Kidney (tissue), 14 donors: ENCODE results near the gene ZMPSTE24. TPM values are rescaled to one million over a fixed set of nuclear protein-coding genes. Genes with fewer than 3 reads are reported as not detected.

ENCODE experiments used
- DNase-seq, 5 donors: peaks; one replicate each; pipeline ENCODE4 v3.0.0-alpha.2; 2013 to 2020
- FAIRE-seq: peaks from 2 replicates; lab custom pipeline; 2012; peaks lifted over from hg19 to GRCh38; lab: Jason Lieb, UNC
- H3K27ac ChIP-seq, 2 donors: one replicate each; pipeline ENCODE4 v1.7.0; 2013; ENCODE audit warnings: low read depth in 2 of 2, low read length in 2 of 2, inconsistent platforms in 1 of 2
- H3K27me3 ChIP-seq: one replicate; pipeline ENCODE4 v1.7.1; 2013; ENCODE audit warnings: low read length, inconsistent platforms; ENCODE audit not compliant: control insufficient read depth, insufficient read depth
- H3K36me3 ChIP-seq, 3 donors: one replicate each; pipeline versions ENCODE4 v1.7.0 to v1.7.1; 2013; ENCODE audit warnings: low read length in 3 of 3, control low read depth in 1 of 3, inconsistent platforms in 1 of 3; ENCODE audit not compliant: insufficient read depth in 3 of 3, control insufficient read depth in 2 of 3
- H3K4me1 ChIP-seq, 3 donors: one replicate each; pipeline versions ENCODE4 v1.7.0 to v1.7.1; 2013; ENCODE audit warnings: low read length in 3 of 3, inconsistent platforms in 1 of 3, low read depth in 1 of 3; ENCODE audit not compliant: control insufficient read depth in 2 of 3, insufficient read depth in 2 of 3
- H3K4me3 ChIP-seq, 3 donors: one replicate each; pipeline versions ENCODE4 v1.7.0 to v1.8.1; 2013; ENCODE audit warnings: low read length in 3 of 3, control low read depth in 1 of 3, inconsistent platforms in 1 of 3
- H3K9ac ChIP-seq, 3 donors: one replicate each; pipeline versions ENCODE4 v1.7.0 to v1.7.1; 2013; ENCODE audit warnings: low read length in 3 of 3, control low read depth in 1 of 3, inconsistent platforms in 1 of 3
- H3K9me3 ChIP-seq, 3 donors: one replicate each; pipeline versions ENCODE4 v1.7.0 to v1.7.1; 2013; ENCODE audit warnings: low read length in 3 of 3, control low read depth in 1 of 3, inconsistent platforms in 1 of 3; ENCODE audit not compliant: control insufficient read depth in 2 of 3, insufficient read depth in 1 of 3
- CTCF ChIP-seq: IDR thresholded peaks from 3 replicates; pipeline ENCODE4 v1.5.1; 2012; ENCODE audit warnings: mild to moderate bottlenecking, moderate library complexity, borderline replicate concordance; ENCODE audit not compliant: insufficient read depth; ENCODE audit errors: extremely low read depth
- intact Hi-C: fragments of 100-400 bp; cut with DNase I; formaldehyde crosslinking; loops from one replicate; pipeline ENCODE4 v1.11.1; 2022
- polyA plus RNA-seq: library from polyadenylated mRNA; stranded (reverse); fragments of 350-450 nt; fragmentation: Illumina TruSeq; extraction: RNeasy Lipid Tissue Mini Kit (QIAGEN cat#74804); gene quantifications from one replicate; pipeline ENCODE4 v1.2.3, GENCODE V29; 2014; ENCODE audit warnings: low read depth, low replicate concordance; ENCODE audit not compliant: insufficient read depth
- total RNA-seq: library from RNA; stranded (reverse); fragmentation: NEBNext Ultra II Directional; extraction: Animal tissue kit (Norgen Biotek cat#: 25700); gene quantifications from one replicate; pipeline ENCODE4 v1.2.1, GENCODE V29; 2021
- donor health status: control.
- donor health status: control.
- donor health status: control.
- donor health status: control.
- donor health status: control.
- donor health status: DM: yes; HTN: yes; CAD: no.
- donor health status: Normal renal cell carcinoma (clear cell type).

ZMPSTE24 gene
- total and polyA plus RNA-seq, 2 donors from 2014 or later = 31.2 to 42.6 TPM

- intact Hi-C loops = no loop called here
- FAIRE-seq = no peak
- no peak overlapping the region for H3K9ac ChIP-seq
These were observed 16.7 kb upstream of the ZMPSTE24 start for GRCh38 chr1:40241362-40241761.

GRCh38 chr1:40243351-40243750 lies 14.7 kb upstream of the ZMPSTE24 start:
- intact Hi-C loops = no loop called here
- no peak for TF ChIP-seq CTCF
- Histone ChIP-seq H3K4me1 (no peaks in the 10 kb centered on the region), H3K27me3 (no peaks in the 10 kb centered on the region), H3K9ac (no peak overlapping the region), H3K9me3 (no peaks in the 10 kb centered on the region), H3K36me3 (peaks cover 3 to 7% (median 6%) of the 10 kb centered on the region in 3 donors), H3K27ac (no peak overlapping the region), H3K4me3 (no peak overlapping the region)
- DNase-seq (no peak), FAIRE-seq (no peak)

More at GRCh38 chr1:40241362-40241761, 16.7 kb upstream of the ZMPSTE24 start:
- Histone ChIP-seq H3K4me1 (no peaks in the 10 kb centered on the region), H3K9me3 (no peaks in the 10 kb centered on the region), H3K36me3 (peaks cover 13 to 22% (median 14%) of the 10 kb centered on the region in 3 donors), H3K27ac (no peak overlapping the region), H3K27me3 (no peaks in the 10 kb centered on the region), H3K4me3 (no peak overlapping the region)
- DNase-seq = no peak
- no peak for TF ChIP-seq CTCF

- intact Hi-C loops = no loop called here
- TF ChIP-seq CTCF = no peak
- Histone ChIP-seq H3K4me3 (no peak overlapping the region), H3K27me3 (no peaks in the 10 kb centered on the region), H3K9ac (no peak overlapping the region), H3K36me3 (peaks cover 0 to 3% (median 2%) of the 10 kb centered on the region in 3 donors), H3K9me3 (no peaks in the 10 kb centered on the region), H3K4me1 (no peaks in the 10 kb centered on the region), H3K27ac (no peak overlapping the region)
- FAIRE-seq = no peak
- DNase-seq = no peak
These were observed 13.8 kb upstream of the ZMPSTE24 start for GRCh38 chr1:40244138-40244744.
